Smooth muscle cell (in vitro differentiated cells): Measurements from ENCODE around the gene PDE10A. TPM values are rescaled to one million over a fixed set of nuclear protein-coding genes. Genes with fewer than 3 reads are reported as not detected.

Source experiments
- DNase-seq: peaks from one replicate; lab custom pipeline; 2025; ENCODE audit not compliant: unreplicated experiment; lab: John Stamatoyannopoulos, UW
- H2AFZ ChIP-seq: fragments of 200-600 bp; sonication (generic); 2 replicates; pipeline ENCODE4 v1.6.0; 2016; ENCODE audit warnings: antibody characterized with exemption, low read depth, mild to moderate bottlenecking
- H3F3A ChIP-seq: fragments of 200-600 bp; sonication (generic); 2 replicates; pipeline ENCODE4 v1.6.0; 2017; ENCODE audit warnings: antibody characterized with exemption, low read depth
- H3K27ac ChIP-seq: fragments of 200-600 bp; sonication (generic); 2 replicates; pipeline ENCODE4 v1.5.1; 2016; ENCODE audit warnings: low read depth, mild to moderate bottlenecking
- H3K27me3 ChIP-seq: fragments of 200-600 bp; sonication (generic); 2 replicates; pipeline ENCODE4 v1.6.1; 2016; ENCODE audit warnings: low read depth, mild to moderate bottlenecking
- H3K36me3 ChIP-seq: fragments of 200-600 bp; sonication (generic); 2 replicates; pipeline ENCODE4 v1.5.1; 2016; ENCODE audit warnings: low read depth
- H3K4me1 ChIP-seq: fragments of 200-600 bp; sonication (generic); 2 replicates; pipeline ENCODE4 v1.5.1; 2016; ENCODE audit warnings: low read depth
- H3K4me2 ChIP-seq: fragments of 200-600 bp; sonication (generic); 2 replicates; pipeline ENCODE4 v1.6.0; 2016; ENCODE audit warnings: mild to moderate bottlenecking
- H3K4me3 ChIP-seq: fragments of 200-600 bp; sonication (generic); 2 replicates; pipeline ENCODE4 v1.5.1; 2016; ENCODE audit warnings: mild to moderate bottlenecking
- H3K79me2 ChIP-seq: fragments of 200-600 bp; sonication (generic); 2 replicates; pipeline ENCODE4 v1.6.0; 2016; ENCODE audit warnings: low read depth, mild to moderate bottlenecking
- H3K9ac ChIP-seq: fragments of 200-600 bp; sonication (generic); 2 replicates; pipeline ENCODE4 v1.6.0; 2016; ENCODE audit warnings: low read depth
- H3K9me3 ChIP-seq: fragments of 200-600 bp; sonication (generic); replicated peaks from 2 replicates; pipeline ENCODE4 v1.5.1; 2016; ENCODE audit warnings: low read depth
- H4K20me1 ChIP-seq: fragments of 200-600 bp; sonication (generic); 2 replicates; pipeline ENCODE4 v1.6.0; 2016; ENCODE audit warnings: low read depth
- CTCF ChIP-seq: fragments of 200-600 bp; sonication (generic); IDR thresholded peaks from 2 replicates; pipeline ENCODE4 v1.5.1; 2017; ENCODE audit warnings: borderline replicate concordance, mild to moderate bottlenecking, antibody characterized with exemption; ENCODE audit not compliant: insufficient read depth, poor library complexity, severe bottlenecking
- WGBS: methylation state at CpG from one replicate; pipeline ENCODE4 v1.1.7; 2016; ENCODE audit warnings: low lambda C conversion rate; 5-methylcytosine and 5-hydroxymethylcytosine counted together
- polyA plus RNA-seq: library from polyadenylated mRNA; unstranded; fragments of >200 nt; fragmentation: Nextera tagmentation; extraction: Ambion mirVana; gene quantifications from 2 replicates; pipeline ENCODE4 v1.2.1, GENCODE V29; 2016
- total RNA-seq: library from RNA; depleted of rRNA; stranded (reverse); fragments of >200 nt; gene quantifications from 2 replicates; pipeline ENCODE4 v1.2.3, GENCODE V29; 2014

Gene PDE10A
- total and polyA plus RNA-seq, 2 experiments from 2014 or later: 2.0 to 5.6 TPM

GRCh38 chr6:165657325-165657680 lies 5.7 kb downstream of the PDE10A start:
- H3K79me2 ChIP-seq: no peaks in the 10 kb centered on the region
- WGBS: 78% methylated on average over 5 of the region's 5 CpGs
- H3K27ac ChIP-seq: no peak overlapping the region
- peaks cover 26% of the 10 kb centered on the region for H4K20me1 ChIP-seq
- no peak overlapping the region for H3K9ac ChIP-seq
- DNase-seq: no peak
- no peak overlapping the region for H3K4me3 ChIP-seq
- H3K4me1 ChIP-seq: no peaks in the 10 kb centered on the region
- peaks cover 93% of the 10 kb centered on the region for H3K27me3 ChIP-seq
- H3K4me2 ChIP-seq: no peak overlapping the region
- H3F3A ChIP-seq: no peaks in the 10 kb centered on the region
- no peaks in the 10 kb centered on the region for H3K36me3 ChIP-seq
- H3K9me3 ChIP-seq: no peaks in the 10 kb centered on the region
- H2AFZ ChIP-seq: no peak overlapping the region
- no peak for TF ChIP-seq CTCF

- no peaks in the 10 kb centered on the region for H3K36me3 ChIP-seq
- H3K9me3 ChIP-seq: no peaks in the 10 kb centered on the region
- H3K27ac ChIP-seq: no peak overlapping the region
- H3K79me2 ChIP-seq: no peaks in the 10 kb centered on the region
- H4K20me1 ChIP-seq: peaks cover 26% of the 10 kb centered on the region
- H3K27me3 ChIP-seq: peaks cover 97% of the 10 kb centered on the region
- H3K9ac ChIP-seq: no peak overlapping the region
- no peak for DNase-seq
- H3F3A ChIP-seq: no peaks in the 10 kb centered on the region
- WGBS: 65% methylated on average over 8 of the region's 8 CpGs
- no peak for TF ChIP-seq CTCF
- no peaks in the 10 kb centered on the region for H3K4me1 ChIP-seq
- H2AFZ ChIP-seq: no peak overlapping the region
- H3K4me2 ChIP-seq: no peak overlapping the region
- H3K4me3 ChIP-seq: no peak overlapping the region
Observed at GRCh38 chr6:165656581-165657324, 6.3 kb downstream of the PDE10A start.

- DNase-seq: no peak
- Histone ChIP-seq H3K36me3 (no peaks in the 10 kb centered on the region), H3K9ac (no peak overlapping the region), H4K20me1 (peaks cover 26% of the 10 kb centered on the region), H3K4me3 (no peak overlapping the region), H3K27ac (no peak overlapping the region), H3K27me3 (peaks cover 92% of the 10 kb centered on the region), H3K4me2 (no peak overlapping the region), H3K9me3 (no peaks in the 10 kb centered on the region), H3K79me2 (no peaks in the 10 kb centered on the region), H2AFZ (no peak overlapping the region), H3K4me1 (no peaks in the 10 kb centered on the region), H3F3A (no peaks in the 10 kb centered on the region)
- TF ChIP-seq CTCF: no peak
- WGBS: 95% methylated on average over 11 of the region's 11 CpGs
Observed at GRCh38 chr6:165655191-165655590, 7.8 kb downstream of the PDE10A start.

GRCh38 chr6:165654144-165654543 lies 8.9 kb downstream of the PDE10A start:
- Histone ChIP-seq H3K79me2 (no peaks in the 10 kb centered on the region), H3K27me3 (peaks cover 81% of the 10 kb centered on the region), H3K4me1 (no peaks in the 10 kb centered on the region), H3K4me3 (no peak overlapping the region), H4K20me1 (peaks cover 19% of the 10 kb centered on the region), H3K4me2 (no peak overlapping the region), H2AFZ (no peak overlapping the region), H3K36me3 (no peaks in the 10 kb centered on the region), H3K9ac (no peak overlapping the region), H3K27ac (no peak overlapping the region), H3F3A (no peaks in the 10 kb centered on the region), H3K9me3 (no peaks in the 10 kb centered on the region)
- no peak for TF ChIP-seq CTCF
- 92% methylated on average over 9 of the region's 9 CpGs for WGBS
- DNase-seq: no peak
